Colonic mucosa (tissue), 4 donors: ENCODE data around the gene HORMAD2. TPM values are rescaled to one million over a fixed set of nuclear protein-coding genes. Genes with fewer than 3 reads are reported as not detected.

Experiments used
- DNase-seq: peaks from one replicate; pipeline ENCODE4 v3.0.0-alpha.2; 2020
- H3K27ac ChIP-seq: fragments of 200-600 bp; one replicate; pipeline ENCODE4 v1.8.0; 2021
- H3K27me3 ChIP-seq: fragments of 200-600 bp; one replicate; pipeline ENCODE4 v1.8.0; 2021
- H3K36me3 ChIP-seq: fragments of 200-600 bp; one replicate; pipeline ENCODE4 v1.8.0; 2021
- H3K4me1 ChIP-seq: fragments of 200-600 bp; one replicate; pipeline ENCODE4 v1.8.0; 2021; ENCODE audit warnings: mild to moderate bottlenecking
- H3K4me3 ChIP-seq: fragments of 200-600 bp; one replicate; pipeline ENCODE4 v1.8.0; 2021
- H3K9ac ChIP-seq, 2 donors: one replicate each; pipeline ENCODE4 v1.7.0; 2013; ENCODE audit warnings: control low read depth in 2 of 2, low read depth in 2 of 2, low read length in 2 of 2
- H3K9me3 ChIP-seq: fragments of 200-600 bp; one replicate; pipeline ENCODE4 v1.8.0; 2021
- intact Hi-C: fragments of 100-400 bp; cut with DNase I; formaldehyde crosslinking; loops from one replicate; pipeline ENCODE4 v1.14.1; 2022
- total RNA-seq, 2 donors: library from RNA; stranded (reverse); fragmentation: NEBNext Ultra II Directional in 1 of 2; extraction: Animal tissue kit (Norgen Biotek cat#: 25700) in 1 of 2; gene quantifications; one replicate each; pipeline ENCODE4 v1.2.1, GENCODE V29; 2021
- TF ChIP-seq, protein P1 (sequence below): fragments of 200-600 bp; IDR thresholded peaks from one replicate; pipeline ENCODE4 v1.8.0; 2022; ENCODE audit warnings: antibody characterized with exemption, mild to moderate bottlenecking
- donor health status: healthy.
- donor health status: DM: no; HTN: no; CAD: no.
- donor health status: DM: no; HTN: no; CAD: no.

The HORMAD2 gene
- total RNA-seq, 2 donors from 2014 or later, result not detected

GRCh38 chr22:30182350-30182745 lies 102.1 kb downstream of the HORMAD2 start:
- DNase-seq, result no peak
- intact Hi-C loops, result no loop called here
- H3K9me3 ChIP-seq, result no peaks in the 10 kb centered on the region
- TF ChIP-seq, protein P1, sequence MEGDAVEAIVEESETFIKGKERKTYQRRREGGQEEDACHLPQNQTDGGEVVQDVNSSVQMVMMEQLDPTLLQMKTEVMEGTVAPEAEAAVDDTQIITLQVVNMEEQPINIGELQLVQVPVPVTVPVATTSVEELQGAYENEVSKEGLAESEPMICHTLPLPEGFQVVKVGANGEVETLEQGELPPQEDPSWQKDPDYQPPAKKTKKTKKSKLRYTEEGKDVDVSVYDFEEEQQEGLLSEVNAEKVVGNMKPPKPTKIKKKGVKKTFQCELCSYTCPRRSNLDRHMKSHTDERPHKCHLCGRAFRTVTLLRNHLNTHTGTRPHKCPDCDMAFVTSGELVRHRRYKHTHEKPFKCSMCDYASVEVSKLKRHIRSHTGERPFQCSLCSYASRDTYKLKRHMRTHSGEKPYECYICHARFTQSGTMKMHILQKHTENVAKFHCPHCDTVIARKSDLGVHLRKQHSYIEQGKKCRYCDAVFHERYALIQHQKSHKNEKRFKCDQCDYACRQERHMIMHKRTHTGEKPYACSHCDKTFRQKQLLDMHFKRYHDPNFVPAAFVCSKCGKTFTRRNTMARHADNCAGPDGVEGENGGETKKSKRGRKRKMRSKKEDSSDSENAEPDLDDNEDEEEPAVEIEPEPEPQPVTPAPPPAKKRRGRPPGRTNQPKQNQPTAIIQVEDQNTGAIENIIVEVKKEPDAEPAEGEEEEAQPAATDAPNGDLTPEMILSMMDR, result no peak
- no peak overlapping the region for H3K4me3 ChIP-seq
- H3K4me1 ChIP-seq, result no peaks in the 10 kb centered on the region
- no peak overlapping the region for H3K27ac ChIP-seq
- no peaks in the 10 kb centered on the region for H3K36me3 ChIP-seq
- no peaks in the 10 kb centered on the region for H3K27me3 ChIP-seq
- no peak overlapping the region for H3K9ac ChIP-seq

GRCh38 chr22:30182815-30183214 lies 102.6 kb downstream of the HORMAD2 start:
- no peaks in the 10 kb centered on the region for H3K4me1 ChIP-seq
- no peak overlapping the region for H3K27ac ChIP-seq
- TF ChIP-seq, protein P1, result no peak
- H3K36me3 ChIP-seq, result no peaks in the 10 kb centered on the region
- intact Hi-C loops, result no loop called here
- no peaks in the 10 kb centered on the region for H3K9me3 ChIP-seq
- no peak for DNase-seq
- no peaks in the 10 kb centered on the region for H3K27me3 ChIP-seq
- H3K4me3 ChIP-seq, result no peak overlapping the region
- no peak overlapping the region for H3K9ac ChIP-seq

- H3K27ac ChIP-seq, result no peak overlapping the region
- intact Hi-C loops, result no loop called here
- H3K9ac ChIP-seq, result no peak overlapping the region
- no peaks in the 10 kb centered on the region for H3K27me3 ChIP-seq
- no peaks in the 10 kb centered on the region for H3K36me3 ChIP-seq
- DNase-seq, result no peak
- no peaks in the 10 kb centered on the region for H3K4me1 ChIP-seq
- no peaks in the 10 kb centered on the region for H3K9me3 ChIP-seq
- TF ChIP-seq, protein P1, result no peak
- no peak overlapping the region for H3K4me3 ChIP-seq
These were observed 103.0 kb downstream of the HORMAD2 start for GRCh38 chr22:30183271-30183670.

DNA sequence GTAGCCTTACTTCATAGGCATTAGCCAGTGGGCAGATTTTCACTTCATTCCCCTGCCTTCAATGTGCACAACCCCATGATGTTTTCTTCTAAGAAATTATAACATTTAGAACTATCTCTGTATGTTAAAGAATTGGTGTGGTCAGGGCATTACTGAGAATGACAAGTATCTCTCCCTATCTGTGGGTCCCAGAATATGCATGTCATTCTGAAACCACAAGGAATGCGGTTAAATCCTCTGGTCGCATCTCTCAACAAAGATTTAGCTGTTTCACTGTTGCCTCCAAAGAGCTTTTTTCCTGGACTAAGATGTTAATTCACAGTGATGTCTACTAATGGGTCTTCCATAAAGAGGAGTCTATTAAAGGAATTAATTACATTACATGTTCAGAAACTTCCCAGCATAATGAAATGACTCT lies 103.6 kb downstream of the HORMAD2 start:
- TF ChIP-seq, protein P1, result no peak
- intact Hi-C loops, result no loop called here
- no peak overlapping the region for H3K9ac ChIP-seq

DNA sequence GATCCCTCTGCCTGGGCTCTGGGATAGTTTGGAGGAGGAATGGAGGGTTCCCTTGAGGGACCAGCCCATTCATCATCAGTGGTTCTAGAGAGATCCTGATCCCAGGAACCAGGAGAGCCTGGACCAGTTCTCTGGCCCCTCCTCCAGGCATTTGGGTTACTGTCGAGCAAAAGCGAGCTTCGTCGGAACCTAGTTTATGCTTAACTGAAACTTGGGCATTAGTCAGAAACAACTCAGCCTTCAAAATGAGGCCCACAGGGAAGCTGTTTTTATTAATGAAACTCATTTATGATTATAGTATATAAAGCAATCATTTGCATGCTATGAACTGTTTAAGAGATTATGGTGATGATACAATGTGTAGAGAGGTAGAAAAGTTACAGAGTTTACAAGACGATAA lies 104.9 kb downstream of the HORMAD2 start:
- TF ChIP-seq, protein P1, result no peak
- H3K36me3 ChIP-seq, result no peaks in the 10 kb centered on the region
- H3K27me3 ChIP-seq, result no peaks in the 10 kb centered on the region
- H3K9ac ChIP-seq, result no peak overlapping the region
- H3K9me3 ChIP-seq, result no peaks in the 10 kb centered on the region
- no peaks in the 10 kb centered on the region for H3K4me1 ChIP-seq
- H3K4me3 ChIP-seq, result no peak overlapping the region
- intact Hi-C loops, result no loop called here
- no peak for DNase-seq
- H3K27ac ChIP-seq, result no peak overlapping the region

More for the DNA sequence above, 103.6 kb downstream of the HORMAD2 start:
- no peaks in the 10 kb centered on the region for H3K36me3 ChIP-seq
- no peak for DNase-seq
- no peak overlapping the region for H3K27ac ChIP-seq
- no peak overlapping the region for H3K4me3 ChIP-seq
- H3K9me3 ChIP-seq, result no peaks in the 10 kb centered on the region
- H3K27me3 ChIP-seq, result no peaks in the 10 kb centered on the region
- no peaks in the 10 kb centered on the region for H3K4me1 ChIP-seq

- H3K9me3 ChIP-seq, result no peaks in the 10 kb centered on the region
- no peak overlapping the region for H3K4me3 ChIP-seq
- no peaks in the 10 kb centered on the region for H3K36me3 ChIP-seq
- intact Hi-C loops, result no loop called here
- H3K27ac ChIP-seq, result no peak overlapping the region
- H3K27me3 ChIP-seq, result no peaks in the 10 kb centered on the region
- DNase-seq, result no peak
- H3K9ac ChIP-seq, result no peak overlapping the region
- TF ChIP-seq, protein P1, result no peak
- no peaks in the 10 kb centered on the region for H3K4me1 ChIP-seq
These were observed 105.3 kb downstream of the HORMAD2 start for GRCh38 chr22:30185549-30185948.
